DMS53 (cell line): Measurements from ENCODE around the gene CGB2.
A peak's percentile ranks its signal among the peaks of the same experiment; 100 is the strongest.
"Not testable (repeated sequence)": the region's sequence is repeated elsewhere in the genome, so short reads cannot be mapped to it uniquely, and the experiment has no call there.

Source experiments
- DNase-seq: peaks from one replicate; lab custom pipeline; 2025; lab: John Stamatoyannopoulos, UW

The CGB2 gene

GRCh38 chr19:49010453-49010852 is 21.2 kb upstream of the CGB2 start:
- no peak for DNase-seq

GRCh38 chr19:49011194-49011593 is 20.5 kb upstream of the CGB2 start:
- DNase-seq: no peak

- DNase-seq: peak; percentile 64
Measured at GRCh38 chr19:49014123-49014869, 17.4 kb upstream of the CGB2 start.

- DNase-seq: no peak
Measured at GRCh38 chr19:49014870-49015255, 16.8 kb upstream of the CGB2 start.

GRCh38 chr19:49016067-49016839 is 15.4 kb upstream of the CGB2 start:
- DNase-seq: no peak

GRCh38 chr19:49017041-49017665 is 14.5 kb upstream of the CGB2 start, which contains the start of gene LHB:
Gene LHB (minus strand): TSS chr19:49017091. CDS start chr19:49017081, 10 bp downstream.
- DNase-seq: peak; percentile 42

- DNase-seq: peak; percentile 84
Measured at GRCh38 chr19:49017666-49018351, 13.9 kb upstream of the CGB2 start.

GRCh38 chr19:49018388-49019241 is 13.1 kb upstream of the CGB2 start:
- DNase-seq: peak; percentile 56

GRCh38 chr19:49019242-49019932 is 12.3 kb upstream of the CGB2 start:
- peak; percentile 84 for DNase-seq

GRCh38 chr19:49020342-49020741 is 11.3 kb upstream of the CGB2 start:
- no peak for DNase-seq

GRCh38 chr19:49020931-49021895 is 10.5 kb upstream of the CGB2 start:
- DNase-seq: peak; percentile 41

GRCh38 chr19:49022116-49022515 is 9.6 kb upstream of the CGB2 start:
- no peak for DNase-seq

GRCh38 chr19:49024233-49024632 is 7.5 kb upstream of the CGB2 start, which contains the start of gene CGB3:
Gene CGB3 (minus strand): TSS chr19:49024333. CDS start chr19:49023971, 362 bp downstream.
- DNase-seq: not testable (repeated sequence)

GRCh38 chr19:49025088-49025487 is 6.6 kb upstream of the CGB2 start:
- not testable (repeated sequence) for DNase-seq

- not testable (repeated sequence) for DNase-seq
Measured at GRCh38 chr19:49025599-49025998, 6.1 kb upstream of the CGB2 start.

GRCh38 chr19:49028686-49029085 is 3.0 kb upstream of the CGB2 start:
- DNase-seq: not testable (repeated sequence)

GRCh38 chr19:49029749-49030148 is 1.9 kb upstream of the CGB2 start:
- not testable (repeated sequence) for DNase-seq

- not testable (repeated sequence) for DNase-seq
Measured at GRCh38 chr19:49030323-49030722, 1.4 kb upstream of the CGB2 start.

GRCh38 chr19:49036815-49037214 is 5.1 kb downstream of the CGB2 start, which contains the start of gene CGB1:
Gene CGB1 (minus strand): TSS chr19:49036895. CDS start chr19:49036711, 184 bp downstream.
- peak; percentile 91 for DNase-seq
